Stimulated activated naive CD8-positive, alpha-beta T cell treated with anti-CD3 and anti-CD28 coated beads, Interleukin-15, Interleukin-2, amounts not matched to agents 100 U/mL and 50 U/mL, for 24 hours (primary cell): ENCODE data around the gene UBE2H.
A peak's percentile ranks its signal among the peaks of the same experiment; 100 is the strongest.

ENCODE experiments used
- ATAC-seq: fragments of 150-1000 bp; cut with Tn5 transposase; one replicate; pipeline ENCODE4 v1.10.0; 2021
- DNase-seq: peaks from one replicate; pipeline ENCODE4 v3.0.0; 2021

Gene UBE2H

DNA sequence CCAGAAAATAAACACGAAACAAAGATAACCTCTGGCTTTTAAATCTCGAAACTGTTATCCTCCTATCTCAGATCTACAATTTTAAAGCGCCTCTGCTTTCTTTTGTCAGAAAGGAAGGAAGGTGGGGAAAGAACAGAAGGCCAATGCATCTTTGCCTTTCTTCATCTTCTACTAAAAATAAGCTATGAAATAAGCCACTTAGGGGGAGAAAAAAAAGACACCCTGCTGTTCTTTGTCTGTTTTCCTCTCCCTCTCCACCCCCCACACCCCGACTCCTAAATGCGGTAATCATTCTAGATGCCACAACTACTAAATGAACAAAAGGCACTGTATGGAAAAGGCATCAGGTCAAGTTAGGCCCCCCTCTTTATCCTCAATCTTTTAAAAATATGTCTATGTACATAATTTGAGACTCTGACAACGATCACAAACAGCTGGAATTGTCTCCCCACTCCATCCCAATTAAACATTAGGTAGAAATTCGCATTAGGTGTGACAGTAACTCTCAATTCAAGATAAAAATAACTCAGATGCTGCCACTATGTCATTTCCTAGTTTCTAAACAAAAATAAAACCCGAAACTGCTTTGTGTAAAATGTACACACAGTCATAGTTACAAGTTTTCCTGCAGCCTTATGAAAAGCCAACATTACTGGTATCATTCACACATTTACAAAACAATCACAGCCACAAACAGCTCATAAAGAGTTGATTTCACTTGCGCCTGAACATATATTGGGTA lies 2.4 kb downstream of the UBE2H start:
- ATAC-seq: no peak
- DNase-seq: no peak

GRCh38 chr7:129949292-129950133 lies 3.2 kb downstream of the UBE2H start:
- peak; percentile 21 for DNase-seq

DNA sequence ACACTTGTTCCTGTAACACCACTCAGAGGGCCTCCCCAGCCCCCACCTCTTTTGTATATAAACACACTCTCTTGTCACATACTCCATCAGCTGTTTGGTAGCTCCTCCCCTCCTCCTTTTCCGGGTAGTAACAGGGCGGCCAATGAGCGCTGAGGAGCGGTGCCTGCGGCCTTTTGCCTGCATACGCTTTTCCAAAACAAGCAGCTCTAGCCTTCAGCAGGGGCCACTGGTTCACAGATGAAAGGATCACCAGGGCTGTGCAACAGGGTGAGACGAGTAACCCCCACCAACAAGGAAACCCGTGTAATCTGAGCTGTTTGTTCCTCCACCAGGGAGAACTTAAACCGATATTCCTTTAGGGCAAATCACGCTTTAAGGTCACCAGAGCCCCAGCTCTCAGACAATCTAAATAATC lies 3.9 kb downstream of the UBE2H start:
- DNase-seq (peak; percentile 81), ATAC-seq (peak; percentile 74)

More at GRCh38 chr7:129949292-129950133, 3.2 kb downstream of the UBE2H start:
- ATAC-seq: peak; percentile 71

DNA sequence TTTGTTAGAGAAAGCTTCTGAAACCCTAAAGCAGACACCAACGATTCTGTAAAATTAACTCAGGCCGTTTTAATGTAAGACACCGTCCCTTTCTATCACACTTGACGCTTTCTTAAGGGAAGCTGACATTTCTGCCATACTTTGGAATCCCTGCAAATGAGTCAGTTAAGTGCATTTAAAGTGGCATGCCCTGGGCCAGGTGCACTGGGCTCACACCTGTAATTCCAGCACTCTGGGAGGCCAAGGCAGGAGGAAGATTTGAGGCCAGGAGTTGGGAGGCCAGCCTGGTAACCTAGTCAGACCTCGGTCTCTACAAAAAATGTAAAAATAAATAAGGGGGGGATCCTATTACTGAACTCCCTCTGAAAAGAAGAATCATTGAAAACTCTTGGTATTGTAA lies 4.4 kb downstream of the UBE2H start:
- DNase-seq (no peak), ATAC-seq (no peak)

DNA sequence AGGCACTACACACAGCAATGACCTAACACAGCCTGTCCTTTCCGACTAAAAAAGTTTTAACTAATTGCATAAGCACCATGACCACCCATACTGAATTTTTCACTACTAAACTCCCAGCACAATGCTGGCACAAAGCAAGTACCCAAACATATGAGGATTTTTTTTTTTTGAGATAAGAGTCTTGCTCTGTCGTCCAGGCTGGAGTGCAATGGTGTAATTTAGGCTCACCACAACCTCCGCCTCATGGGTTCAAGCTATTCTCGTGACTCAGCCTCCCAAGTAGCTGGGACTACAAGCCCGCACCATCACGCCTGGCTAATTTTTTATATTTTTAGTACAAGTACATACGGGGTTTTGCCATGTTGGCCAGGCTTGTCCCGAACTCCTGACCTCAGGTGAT lies 5.1 kb downstream of the UBE2H start:
- DNase-seq: no peak

DNA sequence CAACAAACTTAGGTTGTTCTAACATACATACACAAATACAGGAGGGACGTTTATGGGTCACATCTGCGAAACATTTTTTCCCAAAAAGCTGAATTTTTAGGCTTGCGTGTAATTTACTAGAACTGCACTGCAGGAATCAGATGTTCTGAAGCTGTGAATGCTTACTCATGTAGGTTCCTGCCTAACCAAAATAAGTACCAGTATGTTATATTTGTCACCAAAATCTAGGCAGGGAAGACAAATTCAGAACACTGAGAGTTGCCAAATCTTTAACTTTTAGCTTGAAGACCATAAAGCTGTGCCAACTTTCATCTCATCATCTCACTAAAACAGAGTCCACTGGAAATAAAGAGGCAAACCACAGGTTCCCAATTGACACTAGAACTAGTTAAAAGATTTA lies 5.7 kb downstream of the UBE2H start:
- DNase-seq (no peak), ATAC-seq (no peak)

More for the DNA sequence above, 5.1 kb downstream of the UBE2H start:
- ATAC-seq: no peak

DNA sequence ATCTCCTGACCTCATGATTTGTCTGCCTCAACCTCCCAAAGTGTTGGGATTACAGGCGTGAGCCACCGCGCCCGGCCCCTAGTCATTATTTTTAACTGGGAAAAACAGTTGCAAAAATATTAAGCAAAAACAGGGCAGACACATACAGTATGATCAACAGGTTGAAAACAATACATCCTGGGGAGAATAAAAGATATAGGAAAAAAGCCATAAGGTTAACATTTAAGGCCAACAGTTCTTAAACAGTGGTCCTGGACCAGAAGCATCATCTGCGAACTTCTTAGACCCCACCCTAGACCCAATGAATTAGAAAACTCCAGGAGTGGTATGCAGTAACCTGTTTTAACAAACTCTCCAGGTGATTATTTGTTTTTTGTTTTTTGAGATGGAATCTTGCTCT lies 6.5 kb downstream of the UBE2H start:
- ATAC-seq (no peak), DNase-seq (no peak)

DNA sequence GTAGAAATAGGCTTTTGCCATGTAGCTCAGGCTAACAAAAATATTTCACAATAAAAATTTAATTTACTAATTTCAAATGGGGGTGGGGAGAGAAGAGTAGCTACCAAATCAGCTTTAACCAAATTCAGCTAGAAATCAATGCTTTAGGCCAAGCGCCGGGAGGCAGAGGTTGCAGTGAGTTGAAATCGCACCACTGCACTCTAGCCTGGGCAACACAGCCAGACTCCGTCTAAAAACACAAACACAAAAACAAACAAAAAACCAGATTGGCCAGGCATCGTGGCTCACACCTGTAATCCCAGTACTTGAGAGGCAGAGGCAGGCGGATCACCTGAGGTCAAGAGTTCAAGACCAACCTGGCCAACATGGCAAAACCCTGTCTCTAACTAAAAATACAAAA lies 9.4 kb downstream of the UBE2H start:
- ATAC-seq: no peak
- DNase-seq: no peak

- ATAC-seq: no peak
- DNase-seq: no peak
These were observed 12.4 kb downstream of the UBE2H start for GRCh38 chr7:129940329-129940728.

GRCh38 chr7:129939881-129940280 lies 12.9 kb downstream of the UBE2H start:
- ATAC-seq (no peak), DNase-seq (no peak)

GRCh38 chr7:129933627-129934026 lies 19.1 kb downstream of the UBE2H start:
- ATAC-seq (no peak), DNase-seq (no peak)

GRCh38 chr7:129926618-129927017 lies 26.1 kb downstream of the UBE2H start:
- ATAC-seq: no peak
- DNase-seq: no peak

DNA sequence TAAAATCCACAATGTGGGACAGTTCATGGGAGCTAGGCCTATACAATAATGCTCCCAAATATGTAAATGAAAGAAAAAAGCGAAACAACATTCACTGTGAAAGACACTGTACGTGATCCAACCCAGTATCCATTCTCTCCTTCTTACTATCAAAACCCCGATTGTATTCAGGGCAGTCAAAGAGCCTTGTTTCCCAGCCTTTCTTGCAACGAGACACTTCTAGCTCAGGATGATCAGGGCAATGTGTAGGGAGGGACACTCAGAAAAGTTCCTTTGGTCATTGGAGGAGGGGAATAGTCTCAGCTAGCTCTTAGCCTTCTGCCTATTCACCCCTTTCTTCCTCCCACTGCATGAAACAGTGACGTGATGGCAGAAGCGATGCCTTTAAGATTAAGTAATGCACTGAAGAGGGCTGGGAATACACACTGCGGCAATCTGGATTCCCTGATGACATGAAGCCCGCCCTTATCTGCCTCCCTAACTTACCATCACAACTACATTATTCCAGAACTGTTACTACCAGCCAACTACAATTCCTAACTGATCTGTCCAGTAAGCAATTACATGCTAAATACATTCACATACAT lies 27.3 kb downstream of the UBE2H start:
- ATAC-seq: no peak
- no peak for DNase-seq

DNA sequence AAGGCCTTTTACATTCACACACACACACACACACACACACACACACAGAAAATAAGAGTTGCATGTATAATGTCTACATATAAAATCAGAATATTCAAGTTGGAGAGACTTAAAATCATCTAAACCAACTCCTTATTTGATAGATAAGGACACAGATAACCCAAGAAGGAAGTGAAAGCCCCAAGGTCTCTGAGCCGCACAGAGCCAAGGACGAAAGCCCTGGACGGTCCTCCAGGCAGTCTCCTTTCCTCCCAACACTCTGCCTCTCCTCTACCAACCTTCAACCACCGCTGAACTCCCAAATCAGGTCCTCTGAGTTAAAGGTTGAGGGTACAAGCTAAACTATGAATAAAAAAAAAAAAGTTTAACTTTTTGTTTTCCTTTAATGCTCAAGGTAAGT lies 28.2 kb downstream of the UBE2H start:
- DNase-seq (no peak), ATAC-seq (no peak)

- peak; percentile 66 for ATAC-seq
- DNase-seq: no peak
These were observed 29.1 kb downstream of the UBE2H start for GRCh38 chr7:129923709-129924108.

GRCh38 chr7:129919492-129919891 lies 33.3 kb downstream of the UBE2H start:
- no peak for ATAC-seq
- DNase-seq: no peak

GRCh38 chr7:129918922-129919321 lies 33.8 kb downstream of the UBE2H start:
- ATAC-seq (no peak), DNase-seq (no peak)

DNA sequence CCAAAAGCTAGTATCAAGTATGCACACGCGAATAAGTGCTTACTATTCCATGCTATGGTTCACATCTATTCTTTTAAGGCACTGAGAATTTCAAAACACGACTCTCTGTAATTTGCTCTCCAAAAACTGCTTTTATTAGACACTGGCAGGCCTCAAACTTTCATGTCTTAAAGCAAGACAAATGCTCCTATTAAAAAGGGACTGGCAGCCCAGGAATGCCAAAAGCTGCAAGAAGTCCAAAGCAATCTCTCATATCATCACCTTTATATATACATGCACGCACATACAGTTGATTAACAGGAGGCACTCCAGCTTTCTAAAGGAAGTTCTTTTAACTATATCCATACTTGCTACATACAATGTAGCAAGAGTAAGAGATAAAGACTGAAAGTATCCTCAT lies 34.8 kb downstream of the UBE2H start:
- no peak for ATAC-seq
- DNase-seq: no peak

- ATAC-seq (peak; percentile 23), DNase-seq (no peak)
These were observed 38.1 kb downstream of the UBE2H start for GRCh38 chr7:129914536-129915272.

- no peak for ATAC-seq
- DNase-seq: no peak
These were observed 39.3 kb downstream of the UBE2H start for GRCh38 chr7:129913428-129913827.

DNA sequence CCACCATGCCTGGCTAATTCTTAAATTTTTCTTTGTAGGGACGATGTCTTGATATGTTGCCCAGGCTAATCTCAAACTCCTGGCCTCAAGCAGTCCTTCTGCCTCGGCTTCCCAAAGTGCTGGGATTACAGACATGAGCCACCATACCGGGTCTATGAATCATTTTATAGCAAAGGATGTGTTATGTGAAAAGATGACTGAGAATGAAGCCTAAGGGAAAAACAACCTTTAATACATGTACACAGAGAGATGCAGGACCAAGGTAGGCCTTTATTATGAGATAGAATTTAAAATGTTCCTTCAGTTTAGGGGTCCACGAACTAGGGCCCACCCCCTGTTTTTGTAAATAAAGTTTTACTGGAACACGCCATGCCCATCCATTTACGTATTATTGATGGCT lies 41.0 kb downstream of the UBE2H start:
- DNase-seq (no peak), ATAC-seq (no peak)

DNA sequence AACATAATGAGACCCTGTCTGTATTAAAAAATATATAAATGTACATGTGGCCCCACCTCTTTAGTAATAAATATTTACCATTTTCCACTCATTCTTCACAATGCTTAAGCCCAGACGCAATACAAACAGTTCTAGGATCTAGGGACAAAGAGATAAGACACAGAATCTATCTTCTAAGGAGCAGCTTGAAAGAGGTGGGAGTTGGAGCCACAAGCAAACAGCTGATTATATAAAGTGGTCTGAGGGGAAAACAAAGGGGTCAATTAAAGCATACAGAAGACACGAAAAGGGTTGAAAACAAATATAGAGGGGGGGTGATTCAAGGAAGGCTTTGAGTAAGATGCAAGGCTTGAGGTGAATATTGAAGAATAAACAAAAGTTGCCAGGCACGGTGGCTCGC lies 43.1 kb downstream of the UBE2H start:
- DNase-seq (no peak), ATAC-seq (no peak)
